HG03097 (cell line): Measurements from ENCODE around the gene BOLA2B.
"Not testable (repeated sequence)": the region's sequence is repeated elsewhere in the genome, so short reads cannot be mapped to it uniquely, and the experiment has no call there.

ENCODE experiments used
- ATAC-seq: cut with Tn5 transposase; IDR thresholded peaks from one replicate; pipeline ENCODE4 v1.9.1; 2021; ENCODE audit not compliant: unreplicated experiment, low FRiP score

The BOLA2B gene

DNA sequence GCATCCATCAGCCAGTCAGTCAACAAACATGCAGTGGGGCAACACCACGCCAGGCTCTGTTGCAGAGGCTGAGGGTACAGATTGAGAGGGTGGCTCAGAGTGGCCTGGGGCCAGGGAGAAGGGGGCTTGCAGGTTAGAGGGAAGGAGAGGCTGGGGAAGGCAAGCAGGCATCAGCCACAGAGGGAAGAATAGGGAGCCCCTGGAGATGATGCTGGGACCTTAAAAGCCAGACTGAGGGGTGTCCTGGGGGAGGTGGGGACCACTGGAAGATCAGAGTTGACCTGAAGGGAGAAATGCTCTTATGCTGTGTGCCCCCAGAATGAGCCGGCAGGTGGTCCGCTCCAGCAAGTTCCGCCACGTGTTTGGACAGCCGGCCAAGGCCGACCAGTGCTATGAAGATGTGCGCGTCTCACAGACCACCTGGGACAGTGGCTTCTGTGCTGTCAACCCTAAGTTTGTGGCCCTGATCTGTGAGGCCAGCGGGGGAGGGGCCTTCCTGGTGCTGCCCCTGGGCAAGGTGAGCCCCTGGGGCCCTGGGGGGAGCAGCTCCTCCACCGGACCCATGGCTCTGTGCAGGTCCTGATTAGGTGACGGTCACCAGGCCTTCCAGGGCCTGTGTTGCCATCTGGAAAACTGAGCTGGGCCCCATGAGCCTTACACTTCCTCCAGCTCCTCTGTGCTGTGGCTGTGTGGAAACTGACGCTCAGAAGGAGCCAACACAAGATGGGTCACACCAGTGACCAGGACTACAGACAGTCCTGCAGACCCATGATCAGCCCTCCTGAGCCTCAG, 8.4 kb downstream of the BOLA2B start:
- ATAC-seq: no peak

GRCh38 chr16:30184096-30184890, 9.2 kb downstream of the BOLA2B start:
- ATAC-seq: peak; percentile 17

DNA sequence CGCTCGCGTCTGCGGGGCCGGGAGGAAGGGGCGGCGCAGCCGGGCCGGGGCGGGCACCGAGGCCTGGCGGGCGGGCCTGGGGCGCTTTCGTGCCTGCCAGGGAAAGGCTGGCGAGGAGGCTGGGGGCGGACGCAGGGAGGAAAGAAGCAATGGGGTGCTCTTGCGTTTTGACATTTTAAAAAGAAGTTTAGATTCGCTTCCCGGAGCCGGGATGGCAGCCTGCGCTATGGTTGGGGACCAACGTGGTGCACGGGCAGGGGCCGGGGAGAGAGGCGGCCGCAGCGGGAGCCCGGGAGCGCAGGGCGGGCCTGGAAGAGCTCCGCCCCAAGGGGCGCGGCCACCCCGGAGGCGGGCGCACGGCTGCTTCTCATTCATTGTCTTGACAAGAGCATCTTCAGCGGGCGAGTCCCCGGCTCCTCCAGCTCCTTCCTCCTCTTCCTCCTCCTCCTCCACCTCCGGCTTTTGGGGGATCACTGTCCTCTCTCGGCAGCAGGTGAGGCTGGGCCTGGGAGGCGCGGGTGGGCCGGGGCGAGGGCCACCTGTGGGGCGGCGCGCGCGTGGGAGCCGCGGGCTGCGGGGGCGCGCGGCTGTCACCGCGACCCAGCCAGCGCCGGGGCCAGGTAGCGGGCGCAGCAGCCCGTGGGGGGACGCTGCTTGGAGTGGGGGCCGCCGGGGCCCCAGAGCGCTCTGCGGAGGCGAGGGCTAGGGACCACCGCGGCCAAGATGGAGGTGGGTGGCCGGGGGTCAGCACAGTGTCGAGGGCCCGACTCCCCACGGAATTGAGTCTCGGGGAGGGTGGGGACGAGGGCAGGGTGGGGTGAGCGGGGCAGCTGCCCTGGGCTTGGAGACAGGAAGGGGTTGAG, 10.0 kb downstream of the BOLA2B start, which contains the start of gene CORO1A:
TSS of gene CORO1A (plus strand) at position 370 of the 863 bp plus-strand sequence. CDS start 1,608 bp downstream, outside the sequence.
- ATAC-seq: peak; percentile 45

GRCh38 chr16:30180741-30181140, 12.7 kb downstream of the BOLA2B start:
- ATAC-seq: no peak

GRCh38 chr16:30179931-30180330, 13.5 kb downstream of the BOLA2B start:
- ATAC-seq: no peak

GRCh38 chr16:30179195-30179594, 14.3 kb downstream of the BOLA2B start:
- no peak for ATAC-seq

- not testable (repeated sequence) for ATAC-seq
These were observed 16.6 kb downstream of the BOLA2B start for GRCh38 chr16:30176876-30177275.

DNA sequence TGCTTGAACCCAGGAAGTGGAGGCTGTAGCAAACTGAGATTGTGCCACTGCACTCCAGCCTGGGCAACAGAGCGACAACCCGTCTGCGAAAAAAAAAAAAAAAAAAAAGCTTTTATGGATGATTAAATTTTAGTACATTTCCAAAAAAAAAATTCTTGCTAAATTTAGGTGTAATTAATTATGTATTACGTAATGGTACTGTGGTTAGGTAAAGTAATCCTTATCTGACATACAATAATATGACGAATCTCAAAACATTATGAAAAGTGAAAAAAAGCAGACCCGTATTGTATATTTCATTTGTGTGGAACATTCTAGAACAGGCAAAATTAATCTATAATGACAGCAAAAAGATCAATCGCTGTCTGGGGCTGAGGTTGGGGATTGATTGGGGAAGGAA, 20.4 kb downstream of the BOLA2B start:
- no peak for ATAC-seq

- ATAC-seq: not testable (repeated sequence)
These were observed 23.3 kb downstream of the BOLA2B start for GRCh38 chr16:30170145-30170544.

- not testable (repeated sequence) for ATAC-seq
These were observed 24.1 kb downstream of the BOLA2B start for GRCh38 chr16:30169416-30169815.

DNA sequence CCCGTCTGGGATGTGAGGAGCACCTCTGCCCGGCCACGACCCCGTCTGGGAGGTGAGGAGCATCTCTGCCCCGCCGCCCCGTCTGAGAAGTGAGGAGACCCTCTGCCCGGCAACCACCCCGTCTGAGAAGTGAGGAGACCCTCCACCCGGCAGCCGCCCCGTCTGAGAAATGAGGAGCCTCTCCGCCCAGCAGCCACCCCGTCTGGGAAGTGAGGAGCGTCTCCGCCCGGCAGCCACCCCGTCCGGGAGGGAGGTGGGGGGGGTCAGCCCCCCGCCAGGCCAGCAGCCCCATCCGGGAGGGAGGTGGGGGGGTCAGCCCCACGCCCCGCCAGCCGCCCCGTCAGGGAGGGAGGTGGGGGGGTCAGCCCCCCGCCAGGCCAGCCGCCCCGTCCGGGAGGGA, 24.7 kb downstream of the BOLA2B start:
- ATAC-seq: not testable (repeated sequence)

- ATAC-seq: no peak
These were observed 27.1 kb downstream of the BOLA2B start for GRCh38 chr16:30166202-30166902.

- no peak for ATAC-seq
These were observed 29.9 kb downstream of the BOLA2B start for GRCh38 chr16:30163538-30163937.

DNA sequence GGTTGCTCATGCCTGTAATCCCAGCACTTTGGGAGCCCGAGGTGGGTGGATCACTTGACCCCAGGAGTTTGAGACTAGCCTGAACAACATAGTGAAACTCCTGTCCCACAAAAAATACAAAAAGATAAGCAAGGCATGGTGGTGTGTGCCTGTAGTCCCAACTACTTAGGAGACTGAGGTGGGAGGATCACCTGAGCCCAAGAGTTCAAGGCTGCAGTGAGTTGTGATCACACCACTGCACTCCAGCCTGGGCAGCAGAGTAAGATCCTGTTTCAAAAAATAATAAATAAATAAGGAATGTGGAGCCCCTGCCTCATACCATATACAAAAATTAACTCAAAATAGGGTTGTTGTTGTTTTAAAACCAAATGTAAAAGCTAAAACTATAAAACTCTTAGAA, 36.3 kb downstream of the BOLA2B start:
- ATAC-seq: no peak

DNA sequence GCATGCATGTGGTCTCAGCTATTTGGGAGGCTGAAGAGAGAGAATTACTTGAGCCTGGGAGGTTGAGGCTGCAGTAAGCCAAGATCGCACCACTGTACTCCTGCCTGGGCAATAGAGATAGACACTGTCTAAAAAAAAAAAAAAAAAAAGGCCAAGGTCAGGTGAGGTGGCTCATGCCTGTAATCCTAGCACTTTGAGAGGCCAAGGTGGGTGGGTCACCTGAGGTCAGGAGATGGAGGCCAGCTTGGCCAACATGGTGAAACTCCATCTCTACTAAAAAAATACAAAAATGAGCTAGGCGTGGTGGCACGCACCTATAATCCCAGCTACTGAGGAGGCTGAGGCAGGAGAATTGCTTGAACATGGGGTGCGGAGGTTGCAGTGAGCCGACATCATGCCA, 38.3 kb downstream of the BOLA2B start:
- ATAC-seq: no peak

- no peak for ATAC-seq
These were observed 40.9 kb downstream of the BOLA2B start for GRCh38 chr16:30152517-30152916.

DNA sequence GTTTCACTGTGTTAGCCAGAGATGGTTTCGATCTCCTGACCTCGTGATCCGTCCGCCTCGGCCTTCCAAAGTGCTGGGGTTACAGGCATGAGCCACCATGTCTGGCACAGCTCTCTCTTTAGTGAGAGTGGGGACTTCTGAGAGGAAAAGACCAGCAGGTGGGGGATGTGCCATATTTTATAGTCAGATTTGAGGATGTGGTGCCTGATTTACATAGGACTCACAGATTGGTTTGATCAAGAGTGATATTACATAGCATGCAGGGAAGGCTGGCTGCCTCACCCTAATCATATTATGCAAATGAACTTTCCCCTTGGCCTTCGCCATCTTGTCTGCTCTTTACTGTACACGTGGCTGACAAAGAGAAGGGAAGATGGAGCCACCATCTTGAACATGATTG, 42.4 kb downstream of the BOLA2B start:
- ATAC-seq: no peak

DNA sequence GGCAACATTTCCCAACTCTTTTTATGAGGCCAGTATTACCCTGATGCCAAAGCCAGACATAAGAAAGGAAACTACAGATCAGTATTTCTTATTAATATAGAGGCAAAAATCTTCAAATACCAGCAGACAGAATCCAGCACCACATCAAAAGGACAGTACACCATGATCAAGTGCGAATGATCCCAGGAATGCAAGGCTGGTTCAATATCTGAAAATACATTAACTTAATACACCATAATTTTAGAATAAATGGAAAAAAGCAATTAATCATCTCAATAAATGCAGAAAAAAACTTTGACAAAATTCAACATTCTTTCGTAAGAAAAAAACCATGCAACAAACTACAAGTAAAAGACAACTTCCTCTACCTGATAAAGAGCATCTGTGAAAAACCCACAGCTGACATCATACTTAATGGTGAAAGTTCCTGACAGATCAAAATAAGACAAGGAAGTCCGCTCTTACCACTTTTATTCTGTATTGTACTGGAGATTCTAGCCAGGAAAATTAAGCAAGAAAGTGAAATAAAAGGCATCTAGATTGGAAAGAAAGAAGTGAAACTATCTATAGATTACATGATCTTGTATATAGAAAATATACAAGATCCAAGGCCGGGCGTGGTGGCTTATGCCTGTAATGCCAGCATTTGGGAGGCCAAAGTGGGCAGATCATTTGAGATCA, 44.1 kb downstream of the BOLA2B start:
- ATAC-seq: no peak

GRCh38 chr16:30147843-30148510, 45.5 kb downstream of the BOLA2B start:
- ATAC-seq: no peak
